Measurements from ENCODE around the gene VANGL2.

VANGL2 gene

DNA sequence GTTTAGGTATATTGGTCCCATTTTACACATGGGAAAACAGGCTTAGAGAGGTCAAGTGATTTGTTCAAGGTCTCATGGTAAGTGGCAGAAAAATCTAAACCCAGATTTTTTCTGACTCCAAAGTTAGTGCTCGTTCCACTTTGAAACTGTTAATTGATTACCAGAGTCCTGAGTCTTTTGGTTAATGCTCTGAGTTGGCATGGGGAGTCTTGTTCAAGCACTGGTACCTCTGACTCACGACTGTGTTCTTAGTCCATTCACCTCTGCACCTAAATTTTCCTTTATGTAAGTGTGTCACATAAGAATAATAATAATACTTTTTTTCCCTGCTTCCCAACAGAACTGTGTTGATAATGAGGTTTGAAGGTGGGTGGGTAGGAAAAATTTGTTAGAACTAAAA is 59.3 kb downstream of the VANGL2 start:
- Histone ChIP-seq H3K36me3 (ENCODE audit: control insufficient read depth, insufficient read depth, low read length) (no peaks in the 10 kb centered on the region), H3K27me3 (ENCODE audit: control insufficient read depth, insufficient read depth, low read length) (no peaks in the 10 kb centered on the region), H3K9me3 (ENCODE audit: control insufficient read depth, insufficient read depth, low read length) (no peaks in the 10 kb centered on the region), H3K4me3 (ENCODE audit: low read length) (no peak overlapping the region), H3K27ac (ENCODE audit: low read length) (no peak overlapping the region), H3K4me1 (ENCODE audit: control insufficient read depth, insufficient read depth, low read length) (no peaks in the 10 kb centered on the region)
- no CpG with 5 or more reads among the region's 2 CpGs for WGBS (ENCODE audit: insufficient coverage, insufficient read length)
- DNase-seq (ENCODE audit: low read depth, low spot score) = no peak

DNA sequence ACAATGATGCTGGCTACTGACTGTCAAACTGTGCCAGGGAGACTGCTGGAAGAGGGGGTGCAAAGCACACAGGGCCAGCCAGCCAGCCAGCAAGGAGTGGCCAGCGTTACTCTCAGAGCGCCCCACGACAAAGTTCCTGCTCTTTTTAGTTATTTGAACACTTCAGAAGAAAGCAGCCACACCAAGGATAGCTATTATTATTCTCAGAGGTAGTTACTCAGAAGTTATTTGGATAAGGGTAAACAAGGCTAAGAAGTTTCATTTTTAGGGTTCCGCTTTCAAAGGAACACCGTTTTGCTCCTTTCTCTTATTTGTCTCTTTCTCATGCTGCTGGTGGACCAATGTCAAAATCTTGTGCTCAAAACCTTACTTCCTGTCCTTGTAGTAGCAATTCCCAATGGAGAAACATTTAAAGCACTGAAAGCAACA is 59.9 kb downstream of the VANGL2 start:
- H3K9me3 ChIP-seq (ENCODE audit: control insufficient read depth, insufficient read depth, low read length) = no peaks in the 10 kb centered on the region
- no peak for DNase-seq (ENCODE audit: low read depth, low spot score)
- no peak overlapping the region for H3K27ac ChIP-seq (ENCODE audit: low read length)
- no peaks in the 10 kb centered on the region for H3K36me3 ChIP-seq (ENCODE audit: control insufficient read depth, insufficient read depth, low read length)
- H3K27me3 ChIP-seq (ENCODE audit: control insufficient read depth, insufficient read depth, low read length) = no peaks in the 10 kb centered on the region
- no peak overlapping the region for H3K4me3 ChIP-seq (ENCODE audit: low read length)
- no peaks in the 10 kb centered on the region for H3K4me1 ChIP-seq (ENCODE audit: control insufficient read depth, insufficient read depth, low read length)
- WGBS (ENCODE audit: insufficient coverage, insufficient read length) = no CpG with 5 or more reads among the region's 5 CpGs

DNA sequence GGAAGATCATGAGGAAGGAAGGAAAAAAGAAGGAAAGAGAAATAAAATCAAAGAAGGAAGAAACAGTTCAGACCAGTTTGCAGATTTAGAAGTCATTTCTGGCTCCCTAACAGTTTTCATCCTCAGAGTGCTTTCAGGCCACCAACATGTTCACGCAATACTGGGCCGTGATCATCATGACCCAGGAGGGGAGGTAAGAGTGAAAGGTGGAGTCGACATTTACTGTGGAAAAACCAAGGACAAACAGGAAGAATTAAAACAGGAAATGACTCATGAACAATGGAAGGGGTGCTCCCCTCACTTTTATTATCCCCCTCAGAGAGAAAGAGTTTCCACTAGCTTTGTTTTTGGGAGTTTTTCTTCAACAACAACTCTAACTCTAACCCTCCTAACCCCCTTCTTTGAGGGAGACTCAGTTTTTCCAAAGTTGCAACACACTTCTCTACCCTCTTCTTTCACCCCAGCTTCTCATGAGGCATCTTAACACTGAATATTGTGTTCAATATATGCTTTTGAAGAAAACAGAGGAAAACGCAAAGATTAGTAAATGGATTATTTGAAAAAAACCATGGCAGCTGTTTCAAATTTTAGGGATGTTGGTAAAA is 60.4 kb downstream of the VANGL2 start:
- no peaks in the 10 kb centered on the region for H3K9me3 ChIP-seq (ENCODE audit: control insufficient read depth, insufficient read depth, low read length)
- no peaks in the 10 kb centered on the region for H3K36me3 ChIP-seq (ENCODE audit: control insufficient read depth, insufficient read depth, low read length)
- H3K27ac ChIP-seq (ENCODE audit: low read length) = no peak overlapping the region
- no peaks in the 10 kb centered on the region for H3K4me1 ChIP-seq (ENCODE audit: control insufficient read depth, insufficient read depth, low read length)
- WGBS (ENCODE audit: insufficient coverage, insufficient read length) = no CpG with 5 or more reads among the region's 4 CpGs
- DNase-seq (ENCODE audit: low read depth, low spot score) = no peak
- H3K4me3 ChIP-seq (ENCODE audit: low read length) = no peak overlapping the region
- no peaks in the 10 kb centered on the region for H3K27me3 ChIP-seq (ENCODE audit: control insufficient read depth, insufficient read depth, low read length)

- no peaks in the 10 kb centered on the region for H3K36me3 ChIP-seq (ENCODE audit: control insufficient read depth, insufficient read depth, low read length)
- H3K27ac ChIP-seq (ENCODE audit: low read length) = no peak overlapping the region
- no peak for DNase-seq (ENCODE audit: low read depth, low spot score)
- H3K9me3 ChIP-seq (ENCODE audit: control insufficient read depth, insufficient read depth, low read length) = no peaks in the 10 kb centered on the region
- no peaks in the 10 kb centered on the region for H3K4me1 ChIP-seq (ENCODE audit: control insufficient read depth, insufficient read depth, low read length)
- WGBS (ENCODE audit: insufficient coverage, insufficient read length) = no CpG with 5 or more reads among the region's 6 CpGs
- no peak overlapping the region for H3K4me3 ChIP-seq (ENCODE audit: low read length)
- H3K27me3 ChIP-seq (ENCODE audit: control insufficient read depth, insufficient read depth, low read length) = no peaks in the 10 kb centered on the region
Observed at GRCh38 chr1:160465123-160465522, 64.8 kb downstream of the VANGL2 start.

- WGBS (ENCODE audit: insufficient coverage, insufficient read length) = no CpG with 5 or more reads among the region's 2 CpGs
- no peaks in the 10 kb centered on the region for H3K9me3 ChIP-seq (ENCODE audit: control insufficient read depth, insufficient read depth, low read length)
- no peaks in the 10 kb centered on the region for H3K36me3 ChIP-seq (ENCODE audit: control insufficient read depth, insufficient read depth, low read length)
- H3K27ac ChIP-seq (ENCODE audit: low read length) = no peak overlapping the region
- H3K4me3 ChIP-seq (ENCODE audit: low read length) = no peak overlapping the region
- no peaks in the 10 kb centered on the region for H3K27me3 ChIP-seq (ENCODE audit: control insufficient read depth, insufficient read depth, low read length)
- H3K4me1 ChIP-seq (ENCODE audit: control insufficient read depth, insufficient read depth, low read length) = no peaks in the 10 kb centered on the region
- no peak for DNase-seq (ENCODE audit: low read depth, low spot score)
Observed at GRCh38 chr1:160466961-160467360, 66.6 kb downstream of the VANGL2 start.

DNA sequence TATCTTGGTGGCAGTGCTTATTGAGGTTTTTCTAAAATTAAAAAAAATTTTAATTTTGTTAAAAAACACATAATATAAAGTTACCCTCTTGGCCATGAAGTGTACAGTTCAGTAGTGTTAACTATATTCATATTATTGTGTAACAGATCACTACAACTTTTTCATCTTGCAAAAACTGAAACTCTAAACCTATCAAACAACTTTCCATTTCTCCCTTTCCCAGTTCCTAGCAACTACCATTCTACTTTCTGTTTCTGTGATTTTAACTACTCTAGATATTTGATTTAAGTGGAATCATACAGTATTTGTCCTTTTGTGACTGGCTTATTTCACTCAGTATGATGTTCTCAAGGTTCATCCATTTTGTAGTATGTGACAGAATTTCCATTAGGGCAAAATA is 67.2 kb downstream of the VANGL2 start:
- DNase-seq (ENCODE audit: low read depth, low spot score) = no peak
- no peak overlapping the region for H3K27ac ChIP-seq (ENCODE audit: low read length)
- H3K27me3 ChIP-seq (ENCODE audit: control insufficient read depth, insufficient read depth, low read length) = no peaks in the 10 kb centered on the region
- H3K9me3 ChIP-seq (ENCODE audit: control insufficient read depth, insufficient read depth, low read length) = no peaks in the 10 kb centered on the region
- no peaks in the 10 kb centered on the region for H3K4me1 ChIP-seq (ENCODE audit: control insufficient read depth, insufficient read depth, low read length)
- H3K36me3 ChIP-seq (ENCODE audit: control insufficient read depth, insufficient read depth, low read length) = no peaks in the 10 kb centered on the region
- no peak overlapping the region for H3K4me3 ChIP-seq (ENCODE audit: low read length)

DNA sequence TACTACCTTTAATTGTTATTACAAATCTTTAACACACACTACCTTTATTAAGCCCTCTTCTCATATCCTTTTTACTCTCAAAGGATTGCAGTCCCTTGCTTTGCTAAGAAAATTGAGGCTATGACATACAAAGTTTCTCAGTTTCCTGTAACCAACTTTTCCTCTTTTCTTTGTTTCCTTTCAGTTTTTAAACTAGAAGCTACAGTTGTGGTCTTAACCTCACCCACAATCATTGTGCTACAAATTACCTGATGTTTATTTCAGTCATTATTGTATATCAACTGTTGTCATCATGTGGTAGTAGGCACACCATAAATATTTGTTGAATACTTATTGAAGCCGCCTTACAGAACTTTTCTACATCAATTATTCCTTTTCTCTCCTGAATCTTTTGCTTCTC is 70.9 kb downstream of the VANGL2 start:
- no peak for DNase-seq (ENCODE audit: low read depth, low spot score)
- Histone ChIP-seq H3K27ac (ENCODE audit: low read length) (no peak overlapping the region), H3K4me3 (ENCODE audit: low read length) (no peak overlapping the region), H3K9me3 (ENCODE audit: control insufficient read depth, insufficient read depth, low read length) (no peaks in the 10 kb centered on the region), H3K27me3 (ENCODE audit: control insufficient read depth, insufficient read depth, low read length) (no peaks in the 10 kb centered on the region), H3K4me1 (ENCODE audit: control insufficient read depth, insufficient read depth, low read length) (no peaks in the 10 kb centered on the region), H3K36me3 (ENCODE audit: control insufficient read depth, insufficient read depth, low read length) (no peaks in the 10 kb centered on the region)
- WGBS (ENCODE audit: insufficient coverage, insufficient read length) = no CpG with 5 or more reads among the region's 1 CpG

- WGBS (ENCODE audit: insufficient coverage, insufficient read length) = no CpG with 5 or more reads among the region's 3 CpGs
- H3K4me1 ChIP-seq (ENCODE audit: control insufficient read depth, insufficient read depth, low read length) = no peaks in the 10 kb centered on the region
- H3K27me3 ChIP-seq (ENCODE audit: control insufficient read depth, insufficient read depth, low read length) = no peaks in the 10 kb centered on the region
- no peak for DNase-seq (ENCODE audit: low read depth, low spot score)
- no peak overlapping the region for H3K4me3 ChIP-seq (ENCODE audit: low read length)
- H3K9me3 ChIP-seq (ENCODE audit: control insufficient read depth, insufficient read depth, low read length) = no peaks in the 10 kb centered on the region
- H3K36me3 ChIP-seq (ENCODE audit: control insufficient read depth, insufficient read depth, low read length) = no peaks in the 10 kb centered on the region
- H3K27ac ChIP-seq (ENCODE audit: low read length) = no peak overlapping the region
Observed at GRCh38 chr1:160472112-160472511, 71.7 kb downstream of the VANGL2 start.

DNA sequence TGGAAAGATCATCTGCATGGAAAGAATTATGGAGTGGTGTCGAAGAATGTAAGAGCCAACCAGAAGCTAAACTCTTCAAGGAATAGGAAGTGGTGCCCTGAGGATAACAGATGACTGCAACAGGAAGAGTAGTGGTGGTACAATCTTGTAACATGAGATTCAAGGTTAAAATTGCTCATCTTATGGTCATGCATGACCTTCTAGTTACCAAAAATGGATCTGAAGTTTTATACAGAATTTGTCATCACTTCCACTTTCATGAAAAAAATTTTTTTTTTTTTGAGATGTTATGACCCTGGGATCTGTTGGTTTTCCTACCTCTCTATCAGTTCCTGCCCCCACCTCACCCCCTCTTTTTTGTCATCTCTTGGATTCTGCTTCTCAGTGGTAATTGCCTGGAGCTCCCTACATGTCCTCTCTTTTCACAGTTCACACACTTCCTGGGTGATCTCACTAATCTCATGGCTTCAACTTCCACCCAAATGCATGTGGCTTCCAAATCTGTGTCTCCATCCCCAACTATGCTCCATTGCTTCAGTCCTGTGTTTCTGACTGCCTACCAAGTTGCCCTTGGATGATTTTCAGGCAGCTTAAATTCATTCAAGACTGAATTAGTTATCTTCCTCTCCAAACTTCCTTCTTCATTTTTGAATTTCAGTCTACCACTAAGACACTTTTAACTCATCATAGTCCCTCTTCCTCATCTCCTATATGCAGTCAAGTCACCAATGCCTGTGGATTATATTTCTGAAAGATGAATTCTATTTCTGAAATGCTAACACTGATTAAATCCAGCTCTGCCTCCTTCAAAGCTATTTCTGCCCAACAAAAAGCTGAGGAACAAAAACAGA is 74.3 kb downstream of the VANGL2 start:
- DNase-seq (ENCODE audit: low read depth, low spot score) = no peak
- Histone ChIP-seq H3K27ac (ENCODE audit: low read length) (no peak overlapping the region), H3K4me3 (ENCODE audit: low read length) (no peak overlapping the region), H3K36me3 (ENCODE audit: control insufficient read depth, insufficient read depth, low read length) (no peaks in the 10 kb centered on the region), H3K27me3 (ENCODE audit: control insufficient read depth, insufficient read depth, low read length) (no peaks in the 10 kb centered on the region), H3K9me3 (ENCODE audit: control insufficient read depth, insufficient read depth, low read length) (no peaks in the 10 kb centered on the region), H3K4me1 (ENCODE audit: control insufficient read depth, insufficient read depth, low read length) (no peaks in the 10 kb centered on the region)
- no CpG with 5 or more reads among the region's 1 CpG for WGBS (ENCODE audit: insufficient coverage, insufficient read length)

Data from iPS DF 6.9 (cell line).